ENCODE results near the gene RASL10A.

Gene RASL10A

DNA sequence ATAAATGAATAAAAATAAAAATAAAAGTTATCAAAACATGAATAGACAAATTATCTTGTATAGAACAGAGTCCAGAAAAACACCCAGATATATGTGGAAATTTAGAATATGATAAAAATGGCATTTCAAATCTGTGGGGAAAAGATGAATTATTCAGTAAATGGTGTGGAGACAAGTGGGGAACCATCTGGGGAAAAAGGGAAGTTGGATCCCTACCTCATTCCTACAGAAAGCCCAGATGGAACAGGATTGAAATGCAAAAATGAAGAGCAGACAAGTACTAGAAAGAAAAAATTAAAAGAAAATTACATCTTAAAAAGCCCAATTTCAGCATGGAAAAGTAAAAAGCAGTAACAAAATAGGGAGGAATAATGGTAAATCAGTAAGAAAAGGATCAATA lies 8.1 kb upstream of the RASL10A start:
- DNase-seq (ENCODE audit: low read depth in 3 of 3), result no peak

DNA sequence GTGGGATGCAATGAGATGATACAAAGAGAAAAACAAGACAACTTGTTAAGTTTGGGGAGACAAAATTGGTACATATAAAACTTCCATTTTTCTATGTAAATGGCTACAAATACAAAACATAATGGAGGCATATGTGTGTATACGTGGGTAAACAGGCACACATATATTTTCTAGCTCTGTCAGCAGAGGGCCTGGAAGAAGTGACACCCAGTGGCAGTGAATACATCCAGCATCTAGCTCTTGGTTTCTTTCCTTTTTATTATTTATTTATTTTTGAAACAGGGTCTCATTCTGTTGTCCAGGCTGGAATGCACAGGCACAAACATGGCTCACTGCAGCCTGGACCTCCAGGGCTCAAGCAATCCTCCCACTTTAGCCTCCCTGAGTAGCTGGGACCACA lies 5.0 kb upstream of the RASL10A start:
- DNase-seq (ENCODE audit: low read depth in 3 of 3), result no peak

DNA sequence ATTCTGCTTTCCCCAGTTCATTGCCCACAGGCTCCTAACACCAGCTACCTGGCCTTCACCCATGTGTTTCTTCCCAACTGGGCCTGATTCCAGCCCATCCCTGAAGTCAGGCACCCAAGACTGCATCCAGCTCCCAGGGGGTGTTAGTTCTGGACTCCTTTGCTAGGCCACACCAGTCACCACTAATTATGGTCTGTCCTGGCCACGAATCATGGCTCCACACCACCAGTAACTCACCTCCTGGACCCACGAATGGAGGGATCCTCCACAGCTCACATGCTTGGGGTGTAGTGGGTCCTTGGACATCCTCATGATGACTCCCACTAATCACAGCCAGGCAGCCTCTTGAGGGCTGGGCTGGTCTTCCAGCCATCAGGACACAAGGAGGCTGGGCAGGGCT lies 3.6 kb upstream of the RASL10A start:
- no peak for DNase-seq (ENCODE audit: low read depth in 3 of 3)

DNA sequence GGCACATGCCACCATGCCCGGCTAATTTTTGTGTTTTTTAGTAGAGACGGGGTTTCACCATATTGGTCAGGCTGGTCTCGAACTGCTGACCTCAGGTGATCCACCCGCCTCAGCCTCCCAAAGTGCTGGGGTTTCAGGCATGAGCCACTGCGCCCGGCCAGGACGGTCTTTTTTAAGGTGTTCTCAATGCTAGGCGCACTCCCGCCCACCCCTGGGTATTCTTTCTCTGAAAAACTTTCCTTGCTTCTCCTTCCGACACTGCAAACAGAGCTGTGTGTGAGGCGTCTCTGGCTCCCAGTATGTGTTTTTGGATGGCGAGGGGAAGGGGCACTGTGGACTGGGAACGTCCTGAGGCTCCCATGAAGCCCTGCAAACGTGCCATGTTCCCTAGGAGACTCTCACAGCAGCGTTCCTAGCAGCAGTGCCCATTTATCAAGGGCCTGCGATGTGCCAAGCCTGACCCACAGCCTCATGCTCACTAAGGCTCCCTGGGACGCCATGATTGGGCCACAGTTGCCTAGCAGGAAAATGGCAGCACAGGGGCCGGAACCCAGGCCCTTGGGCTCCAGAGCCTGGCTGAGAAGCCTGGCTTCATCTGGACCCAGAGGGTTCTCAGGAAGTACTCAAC lies 2.4 kb upstream of the RASL10A start:
- DNase-seq (ENCODE audit: low read depth in 3 of 3), result no peak

DNA sequence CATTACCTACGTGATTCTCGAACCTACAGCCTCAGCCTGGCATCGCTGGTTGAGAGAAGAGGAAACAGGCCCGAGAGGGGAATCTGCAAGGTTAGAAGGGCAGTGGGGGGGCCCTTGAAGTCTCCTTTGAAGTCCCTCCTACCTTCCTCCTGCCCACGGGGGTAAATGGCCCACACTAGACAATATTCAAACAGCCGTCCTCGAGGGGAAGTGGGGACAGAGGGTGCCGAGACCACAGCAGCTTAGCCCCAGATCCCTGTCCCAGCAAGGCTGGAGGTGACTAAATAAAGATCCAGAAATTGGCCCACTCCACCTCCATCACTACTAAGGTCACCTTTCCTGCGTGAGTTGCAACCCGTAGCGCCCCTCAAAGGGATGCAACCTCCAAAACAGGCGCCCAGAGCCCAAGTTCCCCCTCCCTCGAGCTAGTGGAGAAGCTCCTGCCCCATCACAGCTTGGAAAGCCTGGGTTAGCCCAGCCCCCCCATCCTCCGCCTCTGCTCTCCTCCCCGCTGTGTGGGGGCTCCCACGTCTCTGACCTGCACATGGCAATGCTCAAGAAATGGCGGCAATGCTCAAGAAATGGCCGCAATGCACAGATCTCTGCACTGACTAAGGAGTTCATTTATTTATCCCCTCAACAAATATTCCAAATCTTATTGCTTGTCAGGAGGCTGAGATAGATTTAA lies 788 bp upstream of the RASL10A start:
- no peak for DNase-seq (ENCODE audit: low read depth in 3 of 3)

DNA sequence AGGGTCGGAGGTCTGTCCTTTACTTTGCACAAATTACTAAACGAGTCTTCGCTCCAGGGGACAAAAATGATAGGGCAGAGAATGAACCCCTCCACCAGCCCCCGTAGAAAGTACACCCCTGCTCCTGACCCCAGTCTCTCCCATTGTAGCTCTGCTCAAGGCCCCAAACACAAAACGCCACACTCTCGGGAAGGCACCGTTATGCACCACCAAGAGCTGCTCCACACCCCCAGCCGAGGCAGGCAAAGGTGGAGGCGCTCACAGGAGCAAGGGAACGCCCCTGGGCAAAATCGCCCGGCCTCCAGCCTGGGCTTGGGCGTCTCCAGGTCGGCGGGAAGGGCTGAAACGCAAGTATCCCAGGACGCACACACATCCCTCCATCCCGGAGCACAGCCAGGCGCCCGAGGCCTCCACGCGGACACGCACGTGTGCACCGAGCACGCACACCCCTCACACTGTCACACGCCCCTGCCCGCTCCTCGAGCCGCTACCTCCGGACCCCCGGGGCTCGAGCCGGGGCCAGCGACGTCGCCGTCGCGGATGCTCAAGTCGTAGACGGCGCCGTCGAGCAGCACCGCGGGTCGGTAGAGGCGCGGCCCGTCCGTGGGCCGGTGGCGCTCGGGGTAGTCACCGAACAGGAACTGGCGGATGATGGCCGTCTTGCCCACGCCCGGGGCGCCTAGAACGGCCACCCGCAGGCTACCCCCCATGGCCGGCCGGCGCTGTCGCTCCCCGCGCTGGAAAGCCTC lies 786 bp downstream of the RASL10A start:
- DNase-seq (ENCODE audit: low read depth in 3 of 3), result no peak

DNA sequence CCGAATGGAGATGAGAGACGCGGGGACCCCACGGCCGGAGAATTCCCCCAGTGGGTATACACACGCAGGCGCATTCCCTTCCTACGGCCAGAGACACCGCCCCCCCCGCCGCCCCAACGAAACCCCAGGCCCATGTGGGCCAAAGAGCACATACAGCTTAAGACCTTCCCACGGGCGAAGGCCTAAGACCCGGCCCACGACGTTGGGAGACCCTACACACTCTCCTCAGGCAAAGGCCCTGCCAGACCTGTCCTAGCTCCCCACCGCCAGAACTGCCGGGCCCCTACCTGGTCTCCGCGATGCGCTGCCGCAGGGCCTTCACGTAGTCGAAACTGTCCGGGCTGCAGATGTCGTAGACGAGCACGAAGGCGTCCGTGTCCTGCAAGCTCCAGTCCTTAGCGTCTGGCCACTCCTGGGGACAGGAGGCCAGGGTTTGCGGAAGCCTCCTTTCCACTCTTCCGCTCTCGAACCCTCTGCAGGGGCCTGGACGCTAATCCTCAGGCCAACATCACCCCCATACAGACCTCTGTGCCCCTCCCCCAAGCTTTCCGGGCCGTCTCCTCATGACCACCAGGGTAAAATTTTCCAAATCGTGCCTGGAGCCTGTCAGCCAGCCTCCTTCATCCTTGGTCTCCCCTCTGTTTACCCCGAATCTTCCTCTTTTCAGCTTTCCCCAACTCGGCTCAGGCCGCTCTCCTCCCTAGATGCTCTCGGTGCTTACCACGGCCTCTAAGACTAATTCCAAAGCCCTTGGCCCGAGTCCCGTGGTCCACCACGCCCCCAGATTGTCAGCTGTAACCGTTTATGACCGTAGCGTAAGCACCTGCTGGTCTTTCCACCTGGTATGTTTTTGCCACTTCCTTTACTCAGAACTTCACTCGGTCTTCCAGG lies 1.7 kb downstream of the RASL10A start:
- no peak for DNase-seq (ENCODE audit: low read depth in 3 of 3)

DNA sequence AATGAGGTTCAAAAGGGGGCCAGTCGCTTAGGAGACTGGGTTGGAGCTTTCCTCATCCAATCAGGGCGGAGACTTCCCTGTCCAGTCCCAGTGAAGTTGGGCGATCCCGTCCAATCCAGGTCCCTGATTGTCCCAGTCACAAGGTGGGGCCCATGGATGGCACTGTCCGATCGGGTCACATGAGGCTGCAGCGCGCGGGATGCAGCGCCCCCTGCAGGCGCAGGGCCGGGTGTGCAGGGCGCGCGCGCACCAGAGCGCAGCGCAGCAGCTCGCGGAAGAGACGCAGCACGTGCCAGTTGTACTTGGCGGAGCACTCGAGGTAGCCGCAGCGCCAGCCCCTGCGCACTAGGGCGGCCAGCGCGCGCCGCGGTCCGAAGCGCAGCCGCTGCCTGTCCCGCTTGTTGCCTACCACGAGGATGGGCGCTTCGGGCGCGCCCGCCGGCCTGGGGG lies 2.3 kb downstream of the RASL10A start:
- no peak for DNase-seq (ENCODE audit: low read depth in 3 of 3)

DNA sequence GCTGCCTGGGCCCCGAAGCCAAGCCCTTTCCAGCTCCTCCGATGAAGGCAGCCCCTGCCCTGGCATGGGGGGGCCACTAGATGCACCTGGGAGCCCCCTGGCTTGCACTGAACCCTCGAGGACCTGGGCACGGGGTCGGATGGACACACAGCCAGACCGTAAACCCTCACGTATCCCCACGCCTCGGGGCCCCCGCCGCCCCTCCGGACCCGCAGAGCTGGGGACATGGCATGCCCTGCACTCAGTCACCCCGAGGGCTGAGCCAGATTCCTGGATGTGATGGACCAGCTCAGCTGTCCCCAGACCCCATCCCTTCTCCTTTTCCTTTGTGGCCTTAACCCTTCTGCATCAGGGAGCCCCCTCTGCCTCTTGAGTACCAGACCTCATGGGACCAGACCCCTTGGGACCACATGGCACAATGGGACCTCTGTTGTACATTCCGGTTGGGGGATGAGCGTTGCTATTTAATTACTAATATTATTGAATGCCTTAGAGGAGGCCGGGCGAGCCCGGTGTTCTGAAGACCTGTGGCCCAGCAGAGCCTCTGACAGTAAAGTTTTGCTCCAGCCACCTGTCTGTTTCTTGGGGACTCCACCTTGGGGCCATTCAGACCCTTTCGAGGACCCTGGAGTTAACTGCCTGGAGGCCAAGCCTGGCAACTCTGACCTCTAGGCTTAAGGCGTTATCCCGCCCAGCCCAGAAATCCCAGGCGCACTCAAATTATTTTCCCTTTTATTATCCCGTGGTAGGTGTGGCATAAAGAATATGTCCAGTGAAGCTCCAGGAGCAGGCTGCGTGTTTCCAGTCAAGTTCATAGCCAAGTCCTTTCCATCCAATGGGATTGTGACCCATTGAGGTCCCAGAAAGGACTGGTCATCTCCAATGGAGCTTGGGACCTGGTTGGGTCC lies 3.0 kb downstream of the RASL10A start:
- DNase-seq (ENCODE audit: low read depth in 3 of 3), result no peak

DNA sequence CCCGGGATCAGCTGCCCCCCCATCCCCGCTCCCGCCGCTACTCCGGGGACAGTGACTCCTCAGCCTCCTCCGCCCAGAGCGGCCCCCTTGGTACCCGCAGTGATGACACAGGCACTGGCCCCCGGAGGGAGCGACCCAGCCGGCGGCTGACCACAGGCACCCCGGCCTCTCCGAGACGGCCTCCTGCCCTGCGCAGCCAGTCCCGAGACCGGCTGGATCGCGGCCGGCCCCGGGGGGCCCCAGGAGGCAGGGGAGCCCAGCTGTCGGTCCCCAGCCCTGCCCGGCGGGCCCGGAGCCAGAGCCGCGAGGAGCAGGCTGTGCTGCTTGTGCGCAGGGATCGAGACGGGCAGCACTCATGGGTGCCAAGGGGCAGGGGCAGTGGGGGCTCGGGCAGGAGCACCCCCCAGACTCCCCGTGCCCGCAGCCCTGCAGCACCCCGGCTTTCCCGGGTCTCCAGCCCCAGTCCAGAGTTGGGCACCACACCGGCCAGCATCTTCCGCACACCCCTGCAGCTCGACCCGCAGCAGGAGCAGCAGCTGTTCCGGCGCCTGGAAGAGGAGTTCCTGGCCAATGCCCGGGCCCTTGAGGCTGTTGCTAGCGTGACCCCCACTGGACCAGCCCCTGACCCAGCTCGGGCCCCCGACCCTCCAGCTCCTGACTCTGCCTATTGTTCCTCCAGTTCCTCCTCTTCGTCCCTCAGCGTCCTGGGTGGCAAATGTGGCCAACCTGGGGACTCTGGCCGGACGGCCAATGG lies 3.9 kb downstream of the RASL10A start:
- DNase-seq (ENCODE audit: low read depth in 3 of 3), result no peak

DNA sequence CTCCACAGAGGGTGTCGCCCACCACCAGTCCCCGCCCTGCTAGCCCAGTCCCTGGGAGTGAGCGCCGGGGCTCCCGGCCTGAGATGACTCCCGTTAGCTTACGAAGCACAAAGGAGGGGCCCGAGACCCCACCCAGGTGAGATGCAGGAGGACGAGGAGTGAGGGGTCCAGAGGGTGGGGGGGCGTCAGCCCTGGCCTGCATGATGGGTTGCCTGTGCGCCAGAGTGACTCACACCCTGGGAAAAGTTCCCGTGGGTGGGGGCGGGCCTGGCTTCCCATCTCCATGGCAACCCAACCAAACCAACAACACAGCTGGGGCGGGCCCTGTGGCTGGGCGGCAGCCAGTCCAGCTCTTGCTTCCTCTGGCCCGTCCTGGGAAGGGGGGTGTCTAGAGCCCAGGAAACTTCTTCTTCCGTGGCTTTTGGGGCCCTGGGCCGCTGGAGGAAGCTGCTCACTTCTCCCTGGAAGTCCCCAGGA lies 4.6 kb downstream of the RASL10A start:
- DNase-seq (ENCODE audit: low read depth in 3 of 3), result peak; percentile 37 to 75 (median 52)

DNA sequence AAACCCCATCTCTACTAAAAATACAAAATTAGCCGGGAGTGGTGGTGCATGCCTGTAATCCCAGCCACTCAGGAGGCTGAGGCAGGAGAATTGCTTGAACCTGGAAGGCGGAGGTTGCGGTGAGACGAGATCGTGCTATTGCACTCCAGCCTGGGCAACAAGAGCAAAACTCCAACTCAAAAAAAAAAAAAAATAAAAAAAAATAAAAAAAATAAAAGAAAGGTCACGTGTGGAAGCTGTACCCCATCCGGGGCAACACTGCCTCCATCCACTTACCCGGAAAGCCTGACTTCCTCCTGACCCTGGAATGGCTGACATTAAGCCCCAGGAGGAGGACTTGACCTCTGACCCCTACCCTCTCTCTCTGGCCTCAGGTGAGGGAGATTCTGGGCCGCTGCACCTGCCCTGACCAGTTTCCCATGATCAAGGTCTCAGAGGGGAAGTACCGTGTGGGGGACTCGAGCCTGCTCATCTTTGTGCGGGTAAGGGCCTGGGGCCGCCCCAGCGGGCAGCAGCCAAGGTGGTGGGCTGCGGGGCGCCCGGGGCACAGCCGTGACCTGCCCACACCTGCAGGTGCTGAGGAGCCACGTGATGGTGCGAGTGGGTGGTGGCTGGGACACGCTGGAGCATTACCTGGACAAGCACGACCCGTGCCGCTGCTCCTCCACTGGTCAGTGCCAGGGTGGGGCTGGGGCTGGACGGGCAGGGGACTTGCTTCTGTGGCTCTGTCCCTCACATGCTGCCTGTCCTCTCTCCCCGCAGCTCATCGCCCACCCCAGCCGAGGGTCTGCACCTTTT lies 5.2 kb downstream of the RASL10A start:
- DNase-seq (ENCODE audit: low read depth in 3 of 3), result no peak

DNA sequence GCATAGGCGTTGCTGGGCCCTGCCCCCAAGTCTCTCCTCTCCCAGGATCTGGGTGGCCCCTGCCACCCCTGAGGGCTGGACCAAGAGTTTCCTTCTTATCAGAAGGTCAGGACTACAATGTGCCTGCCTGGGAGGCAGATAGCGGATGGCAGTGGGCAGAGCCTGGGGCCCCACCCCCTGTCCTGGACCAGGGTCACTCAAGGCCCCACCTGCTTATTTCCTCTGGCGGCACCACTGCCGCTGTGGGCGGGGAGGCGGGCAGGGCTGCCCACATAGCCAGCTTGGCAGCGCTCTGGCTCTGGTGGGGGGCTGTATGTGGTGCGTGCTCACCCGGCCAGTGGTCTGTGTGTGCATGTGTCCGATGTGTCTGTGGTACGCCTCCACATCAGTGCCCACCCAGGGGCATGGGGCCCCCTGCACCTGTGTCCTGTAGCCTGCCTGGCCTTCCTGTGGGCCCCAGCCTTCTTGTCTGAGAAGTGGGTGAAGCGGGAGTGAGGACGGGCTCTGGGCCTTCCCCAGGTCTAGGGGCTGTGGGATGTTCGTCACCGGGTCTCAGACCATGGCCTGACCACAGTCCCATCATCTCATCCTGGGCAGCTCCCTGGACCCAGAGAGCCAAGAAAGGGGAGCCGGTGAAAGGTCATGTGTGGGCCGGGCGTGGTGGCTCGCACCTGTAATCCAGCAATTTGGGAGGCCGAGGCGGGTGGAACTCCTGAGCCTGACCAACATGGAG lies 6.0 kb downstream of the RASL10A start:
- DNase-seq (ENCODE audit: low read depth in 3 of 3), result no peak

DNA sequence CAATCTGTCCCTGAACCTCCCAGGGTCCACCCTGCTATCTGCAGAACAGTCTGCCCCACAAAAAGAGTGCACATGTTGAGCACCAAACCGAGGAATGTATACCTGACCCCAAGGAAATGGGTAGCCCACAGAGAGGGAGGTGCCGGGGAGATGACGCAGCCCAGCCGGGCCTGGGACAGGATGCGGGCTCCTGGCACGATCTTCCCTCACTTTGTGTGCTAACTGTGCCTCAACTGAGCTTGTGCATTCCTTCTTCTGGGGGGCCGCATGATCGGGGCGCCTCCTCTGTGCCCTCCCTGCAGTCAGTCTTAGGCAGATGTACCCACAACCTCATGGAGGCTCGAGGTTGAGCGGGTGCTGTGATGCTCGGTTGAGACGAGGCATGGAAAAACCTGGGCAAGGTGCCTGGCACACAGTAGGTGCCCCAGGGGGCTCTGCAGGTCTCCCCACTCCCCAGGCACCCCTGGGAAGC lies 6.7 kb downstream of the RASL10A start:
- no peak for DNase-seq (ENCODE audit: low read depth in 3 of 3)

DNA sequence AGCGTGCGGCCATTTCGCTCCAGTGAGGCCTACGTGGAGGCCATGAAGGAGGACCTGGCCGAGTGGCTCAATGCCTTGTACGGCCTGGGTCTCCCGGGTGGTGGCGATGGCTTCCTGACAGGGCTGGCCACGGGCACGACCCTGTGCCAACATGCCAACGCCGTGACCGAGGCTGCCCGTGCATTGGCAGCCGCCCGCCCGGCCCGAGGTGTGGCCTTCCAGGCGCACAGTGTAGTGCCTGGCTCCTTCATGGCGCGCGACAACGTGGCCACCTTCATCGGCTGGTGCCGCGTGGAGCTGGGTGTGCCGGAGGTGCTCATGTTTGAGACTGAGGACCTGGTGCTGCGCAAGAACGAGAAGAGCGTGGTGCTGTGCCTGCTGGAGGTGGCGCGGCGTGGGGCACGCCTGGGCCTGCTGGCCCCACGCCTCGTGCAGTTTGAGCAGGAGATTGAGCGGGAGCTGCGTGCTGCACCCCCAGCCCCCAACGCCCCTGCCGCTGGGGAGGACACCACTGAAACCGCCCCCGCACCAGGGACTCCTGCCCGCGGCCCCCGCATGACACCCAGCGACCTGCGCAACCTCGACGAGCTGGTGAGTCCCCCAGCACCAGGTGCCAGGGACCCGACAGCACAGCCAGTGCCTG lies 7.2 kb downstream of the RASL10A start:
- no peak for DNase-seq (ENCODE audit: low read depth in 3 of 3)

DNA sequence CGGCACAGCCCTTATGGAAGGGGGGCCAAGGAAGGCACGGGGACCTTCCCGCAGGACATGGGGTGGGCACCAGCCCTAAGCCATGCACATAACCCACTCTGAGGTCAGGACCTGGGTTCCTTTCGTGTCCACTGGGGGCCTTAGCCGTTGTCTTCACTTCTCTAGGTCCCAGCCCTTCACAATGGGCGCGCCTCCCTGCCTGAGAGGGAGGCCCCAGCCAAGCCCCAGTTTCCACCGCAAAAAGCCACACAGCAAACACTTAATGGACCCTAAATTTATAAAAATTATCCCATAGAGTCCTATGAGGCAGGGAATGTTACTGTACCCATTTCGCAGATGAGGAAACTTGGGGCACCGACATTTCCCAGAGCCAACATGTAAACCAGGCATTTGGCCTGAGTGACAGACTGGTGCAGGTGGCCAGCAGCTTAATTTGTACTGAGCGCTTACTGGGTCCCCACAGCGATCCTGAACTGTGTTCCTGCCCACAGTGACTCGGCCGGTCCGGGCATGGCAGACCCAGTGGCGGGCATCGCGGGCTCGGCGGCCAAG lies 7.8 kb downstream of the RASL10A start:
- DNase-seq (ENCODE audit: low read depth in 3 of 3), result no peak

DNA sequence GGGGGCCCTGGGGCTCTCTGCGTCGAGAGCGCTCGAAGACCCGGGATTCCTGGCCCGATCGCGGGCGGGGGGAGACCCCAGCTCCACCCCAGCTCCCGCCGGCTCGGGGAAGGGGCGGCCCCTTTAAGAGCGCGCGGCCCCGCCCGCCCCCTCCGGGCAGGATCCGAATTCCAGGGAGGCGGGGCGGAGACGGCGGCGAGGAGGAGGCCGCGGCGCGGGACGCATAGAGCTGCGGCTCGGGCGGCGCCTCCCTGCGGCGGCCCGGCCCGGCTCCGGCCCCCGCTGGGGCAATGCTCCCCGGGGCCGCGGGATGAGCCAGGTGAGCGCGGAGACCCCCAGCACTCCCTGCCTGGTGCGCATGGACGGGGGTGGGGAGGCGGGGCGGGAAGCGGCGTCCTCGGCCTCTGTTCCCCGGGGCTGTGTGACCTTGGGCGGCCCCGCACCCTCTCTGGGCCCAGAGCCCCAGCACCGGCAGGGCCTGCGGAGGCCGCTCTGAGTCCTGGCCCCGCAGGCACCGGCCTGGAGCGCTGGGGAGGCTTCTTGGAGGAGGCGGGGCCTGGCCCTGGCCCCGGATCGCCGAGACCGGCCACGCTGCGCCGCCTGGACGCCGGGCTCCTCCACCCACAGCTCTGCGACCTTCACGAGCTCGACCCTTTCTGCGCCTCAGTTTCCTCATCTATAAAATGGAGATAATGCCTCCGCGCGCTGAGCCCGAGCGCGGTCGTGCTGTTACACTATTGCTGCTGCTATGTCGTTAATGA lies 8.5 kb downstream of the RASL10A start:
- DNase-seq (ENCODE audit: low read depth in 3 of 3), result peak in 1 of 3 experiments; percentile 40
